ENCODE results near the gene ZNRF3.
"Not testable (repeated sequence)": the region's sequence is repeated elsewhere in the genome, so short reads cannot be mapped to it uniquely, and the experiment has no call there.

Gene ZNRF3

DNA sequence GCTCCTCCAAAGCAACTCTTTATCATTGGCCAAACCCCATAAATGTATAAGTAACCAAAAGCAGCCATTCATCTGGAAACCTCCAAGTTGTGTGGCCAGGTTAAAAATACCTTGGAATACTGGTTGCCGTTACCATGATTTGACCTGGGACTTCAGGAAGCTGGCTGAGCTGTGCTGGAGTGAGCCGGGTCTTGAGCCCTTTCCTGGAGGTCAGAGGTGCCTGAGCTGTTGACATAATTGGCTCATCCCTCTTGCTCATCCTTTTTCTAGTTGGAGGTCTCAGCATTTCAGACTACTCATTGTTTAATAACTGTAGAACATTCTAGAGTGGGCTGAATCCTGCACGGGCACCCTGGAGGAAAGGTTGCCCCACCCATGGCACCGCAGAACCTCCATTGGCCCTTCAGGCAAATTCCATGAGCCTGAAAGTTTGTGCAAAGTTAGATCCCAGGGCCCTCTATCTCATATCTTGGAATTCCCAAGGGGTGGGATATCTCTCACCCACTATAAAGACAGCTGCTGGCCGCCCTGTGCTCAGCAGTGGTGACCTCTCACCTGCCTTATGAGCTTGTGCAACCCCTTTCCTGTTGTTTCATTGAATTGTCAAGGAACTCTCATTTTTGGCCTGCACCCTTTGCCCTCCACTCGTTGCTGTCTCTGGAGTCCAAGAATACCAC is 101.2 kb downstream of the ZNRF3 start:
- DNase-seq (ENCODE audit: low read depth) = no peak

DNA sequence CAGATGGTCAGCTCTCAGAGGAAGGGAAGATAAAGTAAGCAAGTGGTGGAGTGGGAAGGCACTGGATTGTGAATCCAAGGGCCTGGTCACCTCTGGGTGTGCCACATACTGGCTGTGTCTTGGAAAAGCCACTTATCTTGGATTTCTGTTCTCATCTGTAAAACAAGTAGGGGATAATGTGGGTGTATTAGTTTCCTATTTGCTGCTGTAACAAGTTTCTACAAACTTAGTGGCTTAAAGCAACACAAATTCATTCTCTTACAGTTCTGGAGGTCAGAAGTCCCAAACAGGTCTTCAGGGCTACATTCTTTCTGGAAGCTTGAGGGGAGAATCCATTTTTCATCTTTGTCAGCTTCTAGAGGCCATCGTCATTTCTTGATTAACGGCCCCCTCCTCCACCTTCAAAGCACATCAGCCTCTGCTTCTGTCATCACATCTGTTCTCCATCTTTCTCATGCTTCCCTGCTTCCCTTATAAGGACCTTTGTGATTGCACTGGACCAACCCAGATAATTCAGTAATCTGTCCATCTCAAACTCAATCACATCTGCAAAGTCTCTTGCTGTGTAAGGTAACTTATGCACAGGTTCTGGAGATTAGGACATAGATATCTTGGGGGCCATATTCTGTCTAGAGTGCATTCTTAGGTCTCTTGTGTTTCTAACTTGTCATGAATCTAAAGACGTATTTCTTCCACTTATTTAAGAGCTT is 102.4 kb downstream of the ZNRF3 start:
- no peak for DNase-seq (ENCODE audit: low read depth)

DNA sequence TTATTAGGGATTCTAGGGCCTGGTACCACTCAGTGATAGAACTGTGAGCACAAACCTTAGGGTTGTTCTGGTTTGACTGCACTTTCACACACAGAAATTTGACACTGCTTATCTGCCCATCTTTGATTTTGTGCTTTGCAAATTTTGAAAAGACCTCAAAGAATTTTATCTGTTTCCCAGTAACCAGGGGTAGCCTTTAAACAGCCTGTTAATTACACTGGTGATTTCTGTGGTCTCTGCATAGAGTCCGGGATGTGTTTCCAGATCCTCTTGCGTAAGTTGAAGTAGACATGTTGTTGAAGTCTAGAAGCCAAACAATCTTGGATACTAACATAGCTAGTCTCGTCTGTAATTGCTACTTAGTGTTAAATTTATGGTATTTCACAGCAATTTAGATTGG is 103.0 kb downstream of the ZNRF3 start:
- DNase-seq (ENCODE audit: low read depth) = no peak

DNA sequence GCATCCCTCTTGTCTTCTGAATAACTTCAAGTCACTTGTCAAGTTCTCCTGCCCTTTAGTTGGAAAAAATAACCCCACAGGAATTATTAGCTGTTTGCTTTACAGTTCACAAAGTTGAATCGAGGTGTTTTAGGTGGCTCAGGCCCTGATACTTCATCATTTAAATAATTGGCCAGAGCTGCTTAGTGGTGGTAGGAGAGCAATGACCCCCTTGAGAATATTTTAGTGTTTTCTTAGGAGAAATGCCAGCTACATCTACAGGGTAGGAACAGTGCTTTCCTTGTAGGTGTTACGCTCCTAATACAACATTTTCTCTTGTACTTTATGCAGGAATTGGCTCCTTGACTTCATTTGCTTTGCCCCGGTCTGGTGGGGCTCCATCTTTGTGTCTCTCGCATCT is 105.1 kb downstream of the ZNRF3 start:
- DNase-seq (ENCODE audit: low read depth) = no peak

DNA sequence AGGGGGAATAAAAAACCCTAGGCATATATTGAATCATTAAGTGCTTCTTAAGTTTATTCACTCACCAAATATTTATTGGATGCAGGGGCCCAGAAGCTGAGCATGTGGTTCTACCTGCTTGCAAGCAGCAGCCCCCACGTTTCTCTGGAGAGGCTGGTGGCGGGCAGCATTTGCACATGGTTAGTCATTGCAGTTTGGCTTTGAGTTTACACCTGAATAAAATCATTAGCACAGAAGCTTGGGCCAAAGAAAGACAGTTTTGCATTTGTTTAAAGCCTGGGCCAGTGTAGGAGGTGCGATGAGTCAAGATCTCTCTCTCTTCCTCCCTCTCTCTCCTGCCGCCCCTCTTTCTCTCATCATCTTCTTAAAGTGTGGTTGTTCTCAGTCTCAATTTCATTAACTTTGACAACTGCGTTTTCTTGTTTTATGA is 105.7 kb downstream of the ZNRF3 start:
- DNase-seq (ENCODE audit: low read depth) = no peak

DNA sequence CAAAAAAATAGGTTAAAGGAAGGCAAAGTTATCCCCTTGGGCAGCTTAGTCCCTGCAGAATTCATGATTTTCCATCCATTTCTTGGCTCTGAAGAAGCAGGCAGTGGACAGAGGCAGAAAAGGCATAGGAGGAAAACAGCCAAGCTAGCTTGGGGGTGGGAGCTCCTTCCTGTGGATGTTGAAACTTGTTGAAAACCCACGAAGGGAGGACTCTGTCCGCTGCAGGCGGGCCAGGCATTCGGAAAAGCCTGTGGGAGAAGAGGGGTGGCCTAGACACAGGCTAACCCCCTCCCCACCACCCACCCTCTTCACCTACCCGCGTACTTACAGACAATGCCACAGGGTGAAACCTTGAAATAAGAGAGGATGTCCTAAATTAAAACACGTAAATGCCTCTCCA is 106.1 kb downstream of the ZNRF3 start:
- DNase-seq (ENCODE audit: low read depth) = no peak

DNA sequence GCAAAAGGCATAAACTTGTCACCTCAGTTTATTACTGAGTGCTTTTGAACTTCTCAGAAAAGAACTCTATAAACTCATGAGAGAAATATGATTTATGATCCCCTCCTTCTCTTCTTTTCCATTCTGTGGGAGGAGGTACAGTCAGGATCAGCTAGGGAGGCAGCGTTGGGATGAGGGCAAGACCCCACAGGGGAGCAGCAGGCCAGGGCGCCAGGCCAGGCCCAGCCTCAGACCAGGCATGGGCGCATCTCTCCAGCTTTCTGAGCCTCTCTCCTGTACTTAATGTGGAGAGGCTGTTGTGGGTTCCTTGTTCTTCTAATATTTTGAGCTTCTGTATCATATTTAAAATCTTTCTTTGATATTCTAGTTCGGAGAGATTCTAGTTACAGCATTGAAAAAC is 106.5 kb downstream of the ZNRF3 start:
- no peak for DNase-seq (ENCODE audit: low read depth)

DNA sequence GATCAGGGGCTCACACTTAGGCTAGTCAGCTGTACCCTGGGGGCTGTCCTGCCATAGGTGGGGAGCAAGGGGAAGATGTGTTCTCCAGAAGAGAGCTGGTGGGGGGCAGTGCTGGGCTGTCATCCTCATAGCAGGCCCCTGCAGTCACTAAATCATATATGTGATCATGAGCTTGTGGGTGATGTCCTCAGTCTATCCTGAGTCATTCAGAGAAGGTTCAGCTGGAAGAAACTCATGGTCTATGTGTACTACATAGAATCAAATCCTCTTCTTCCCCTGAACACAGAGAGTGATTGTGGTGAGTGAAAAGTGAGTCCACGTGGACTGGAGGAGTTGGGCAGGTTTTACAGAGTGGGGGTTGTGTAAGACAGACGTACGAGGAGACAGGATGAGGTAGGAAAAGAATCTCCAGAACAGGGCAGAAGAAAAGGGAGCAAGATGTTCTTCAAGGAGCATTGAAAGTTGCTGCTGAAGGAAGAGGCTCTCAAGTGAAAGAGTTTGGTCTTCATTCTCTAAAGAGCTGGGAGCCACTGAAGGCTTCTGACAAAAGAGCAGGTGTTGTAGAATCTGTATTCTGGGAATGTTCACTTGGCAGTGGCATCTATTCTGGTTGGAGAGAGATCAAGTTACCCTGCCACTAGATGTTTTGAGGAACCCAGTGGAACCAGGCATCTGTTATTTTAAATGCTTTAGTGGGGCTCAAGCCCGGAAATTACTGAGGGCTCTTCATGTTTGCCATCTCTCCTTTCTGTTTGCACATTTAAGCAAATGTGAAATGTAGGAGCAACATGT is 109.4 kb downstream of the ZNRF3 start:
- DNase-seq (ENCODE audit: low read depth) = no peak

DNA sequence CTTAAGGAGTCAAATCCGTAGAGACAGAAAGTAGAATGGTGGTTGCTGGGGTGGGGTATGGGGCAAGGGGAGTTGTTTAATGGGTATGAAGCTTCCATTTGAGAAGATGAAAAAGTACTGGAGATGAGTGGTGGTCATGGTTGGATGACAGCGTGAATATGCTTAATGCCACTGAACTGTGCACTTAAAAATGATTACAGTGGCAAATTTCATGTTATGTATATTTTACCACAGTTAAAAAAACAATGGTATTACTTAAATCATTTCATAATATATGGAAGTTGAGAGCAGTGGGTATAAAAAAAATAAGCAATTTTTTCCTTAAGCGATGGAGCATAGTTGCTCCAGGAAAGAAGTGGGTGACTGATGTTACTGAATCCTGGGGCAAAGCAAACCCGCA is 111.2 kb downstream of the ZNRF3 start:
- no peak for DNase-seq (ENCODE audit: low read depth)

DNA sequence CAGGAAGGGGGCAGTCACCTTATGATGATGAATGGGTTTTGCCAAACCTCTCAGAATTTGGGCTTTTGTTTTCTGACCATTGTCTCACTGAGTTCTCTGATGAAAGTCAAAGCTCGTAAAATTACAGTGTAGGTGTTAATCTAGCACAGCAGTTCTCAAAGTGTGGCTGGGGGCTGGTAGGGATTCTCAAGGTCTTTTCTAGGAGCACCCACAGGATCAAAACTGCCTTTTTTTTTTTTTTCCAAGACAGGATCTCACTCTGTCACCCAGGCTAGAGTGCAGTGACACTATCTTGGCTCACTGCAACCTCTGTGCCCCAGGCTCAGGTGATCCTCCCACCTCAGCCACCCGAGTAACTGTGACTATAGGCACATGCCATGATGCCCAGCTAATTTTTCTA is 112.2 kb downstream of the ZNRF3 start:
- no peak for DNase-seq (ENCODE audit: low read depth)

DNA sequence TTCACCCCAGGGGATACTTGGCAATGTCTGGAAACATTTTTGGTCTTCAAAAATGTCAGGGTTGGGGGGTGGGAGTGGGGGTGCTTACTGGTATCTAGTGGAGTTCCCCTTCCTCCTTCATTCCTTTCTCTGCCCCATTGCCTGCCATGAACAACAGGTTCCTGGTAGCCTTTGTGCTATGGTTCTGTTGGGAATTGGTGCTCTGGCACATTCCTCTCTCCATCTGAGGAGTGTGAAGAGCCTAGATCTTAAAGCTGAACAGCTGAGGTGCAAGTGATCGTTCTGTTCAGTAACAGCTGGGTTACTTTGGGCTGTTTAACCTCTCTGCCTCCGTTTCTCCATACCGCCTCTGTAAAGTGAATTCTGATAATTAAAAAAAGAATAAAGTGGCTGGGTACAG is 114.0 kb downstream of the ZNRF3 start:
- DNase-seq (ENCODE audit: low read depth) = no peak

DNA sequence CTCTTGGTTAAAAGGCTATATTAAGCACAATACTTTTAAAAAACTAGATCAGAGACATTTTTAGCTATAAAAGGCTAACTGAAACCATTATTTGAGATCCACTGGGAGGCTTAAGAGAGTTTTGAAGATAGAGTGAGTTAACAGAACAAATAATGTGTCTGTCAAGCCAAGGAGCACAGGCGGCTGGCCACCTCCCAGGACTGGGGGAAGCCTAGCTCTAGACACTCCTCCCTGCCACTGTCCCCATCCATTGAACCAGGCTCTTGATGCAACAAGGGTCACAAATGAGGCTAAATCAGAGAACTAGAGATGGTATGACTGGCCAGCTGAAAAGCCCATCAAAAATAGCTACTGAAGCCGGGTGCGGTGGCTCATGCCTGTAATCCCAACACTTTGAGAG is 115.3 kb downstream of the ZNRF3 start:
- DNase-seq (ENCODE audit: low read depth) = no peak

DNA sequence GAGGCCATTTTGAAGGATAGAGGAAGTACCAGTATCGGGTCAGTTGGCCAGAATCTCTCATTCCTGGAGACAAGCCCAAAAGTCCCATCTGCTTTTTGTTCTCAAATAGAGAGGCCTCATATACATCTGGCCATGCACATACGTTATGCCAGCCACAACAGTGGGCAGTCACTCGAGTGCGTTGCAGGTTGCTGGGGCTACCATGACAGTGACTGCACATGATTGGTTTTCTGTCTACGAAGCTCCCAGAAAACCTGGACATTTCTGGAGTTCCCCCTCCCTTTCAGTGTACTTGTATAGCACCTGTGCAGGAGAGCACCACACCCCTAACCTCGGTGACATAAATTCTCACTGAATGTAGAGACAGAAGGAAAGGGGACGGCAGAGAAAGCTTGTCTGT is 116.1 kb downstream of the ZNRF3 start:
- no peak for DNase-seq (ENCODE audit: low read depth)

DNA sequence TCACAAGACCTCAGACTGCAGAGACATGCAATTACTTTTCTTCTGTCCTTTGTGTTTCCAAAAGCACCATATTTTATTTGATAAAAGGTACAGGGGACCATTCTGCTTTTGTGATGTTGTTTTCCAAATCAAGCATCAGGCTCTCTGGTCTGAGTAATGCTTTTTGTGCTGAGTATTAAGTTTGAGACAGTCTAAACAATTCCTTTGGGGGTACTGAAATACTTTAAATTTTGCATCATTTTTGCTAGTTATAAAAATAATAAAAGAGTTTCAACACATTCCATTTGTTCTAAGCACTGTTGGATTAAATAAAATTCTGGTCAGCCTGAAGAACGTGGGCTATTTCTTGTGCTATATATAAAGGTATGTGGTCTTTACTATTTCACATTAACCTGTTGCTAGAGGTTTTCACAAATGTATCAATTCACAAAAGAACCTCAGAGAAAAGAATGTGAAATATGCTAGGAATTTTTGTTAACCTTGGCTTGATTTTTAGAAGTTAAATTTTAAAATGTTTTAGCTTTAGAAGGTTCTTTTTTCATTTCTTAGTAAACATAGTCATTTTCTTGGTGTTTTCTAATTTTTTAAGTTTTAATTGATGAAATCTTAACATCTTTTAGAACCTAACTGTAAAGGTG is 116.7 kb downstream of the ZNRF3 start:
- DNase-seq (ENCODE audit: low read depth) = no peak

DNA sequence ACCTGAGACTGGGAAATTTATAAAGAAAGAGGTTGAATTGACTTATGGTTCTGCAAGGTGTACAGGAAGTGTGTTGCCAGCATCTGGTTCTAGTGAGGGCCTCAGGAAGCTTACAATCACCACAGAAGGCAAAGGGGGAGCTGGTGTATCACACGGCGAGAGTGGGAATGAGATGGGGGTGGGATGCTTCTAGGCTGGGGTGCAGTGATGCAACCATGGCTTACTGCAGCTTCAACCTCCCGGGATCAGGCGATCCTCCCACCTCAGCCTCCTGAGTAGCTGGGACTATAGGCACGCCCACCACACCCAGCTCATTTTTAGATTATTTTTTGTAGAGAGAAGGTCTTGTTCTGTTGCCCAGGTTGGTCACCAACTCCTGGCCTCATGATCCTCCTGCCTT is 117.3 kb downstream of the ZNRF3 start:
- DNase-seq (ENCODE audit: low read depth) = no peak

DNA sequence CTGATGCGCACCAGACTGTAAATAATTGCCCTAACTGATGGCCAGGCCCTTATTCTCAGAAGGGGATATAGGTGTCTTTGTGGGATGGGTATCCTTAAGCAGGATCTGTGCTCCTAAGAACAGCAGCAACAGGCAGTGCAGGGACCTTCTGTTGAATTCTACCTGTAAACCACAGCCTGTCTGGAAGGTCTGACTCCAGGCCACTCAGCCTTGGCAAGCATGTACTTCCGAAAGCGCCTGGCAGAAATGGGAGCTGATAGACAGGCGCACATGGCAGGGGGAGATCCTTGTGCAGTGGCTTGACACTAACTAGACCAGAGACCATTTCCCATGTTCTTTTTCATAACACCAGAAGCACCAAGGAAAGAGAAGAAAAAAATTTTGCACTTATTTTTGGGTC is 119.2 kb downstream of the ZNRF3 start:
- DNase-seq (ENCODE audit: low read depth) = no peak

DNA sequence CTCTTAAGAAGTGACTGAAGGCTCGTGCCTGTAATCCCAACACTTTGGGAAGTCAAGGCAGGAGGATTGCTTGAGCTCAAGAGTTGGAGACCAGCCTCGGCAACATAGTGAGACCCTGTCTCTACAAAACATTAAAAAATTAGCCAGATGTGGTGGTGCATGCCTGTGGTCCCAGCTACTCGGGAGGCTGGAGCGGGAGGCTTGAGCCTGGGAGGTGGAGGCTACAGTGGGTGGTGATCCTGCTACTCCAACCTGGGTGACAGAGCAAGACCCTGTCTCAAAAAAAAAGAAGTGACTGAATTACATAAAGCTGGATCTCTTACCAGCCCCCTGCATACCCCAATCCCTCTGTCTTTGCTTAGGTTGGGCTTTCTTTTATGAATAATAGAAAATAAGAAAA is 120.2 kb downstream of the ZNRF3 start:
- DNase-seq (ENCODE audit: low read depth) = no peak

DNA sequence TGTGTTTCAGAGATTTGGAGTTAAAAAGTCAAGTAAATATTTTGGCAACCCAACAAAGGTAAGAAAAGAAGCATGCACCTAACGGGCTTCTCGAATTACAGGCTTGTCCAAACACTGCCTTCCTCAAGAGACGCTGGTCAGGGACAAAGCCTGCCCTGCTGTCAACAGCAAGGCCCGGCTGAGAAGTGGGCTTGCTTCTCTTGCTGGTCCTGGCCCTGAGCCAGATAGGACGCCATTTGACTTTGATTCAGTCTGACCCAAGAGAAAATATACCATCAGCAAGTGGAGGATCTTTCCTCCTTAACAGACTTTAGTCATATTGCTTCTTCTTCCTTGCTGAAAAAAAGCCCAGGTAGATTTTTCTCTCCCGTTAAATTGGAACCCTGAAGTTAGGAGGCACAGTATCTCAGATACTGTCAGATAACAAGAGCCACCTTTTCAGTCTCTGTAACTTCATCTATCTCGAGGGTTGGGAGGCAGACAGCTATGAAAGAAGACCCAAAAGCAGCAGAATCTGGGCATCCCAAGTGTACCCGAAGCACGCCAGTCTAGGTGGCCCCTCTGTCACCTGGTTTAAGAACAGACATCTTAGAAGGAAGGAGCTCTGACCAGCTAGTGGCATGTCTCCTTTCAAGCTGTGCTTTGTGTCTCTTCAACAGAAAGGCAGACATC is 120.7 kb downstream of the ZNRF3 start:
- no peak for DNase-seq (ENCODE audit: low read depth)

DNA sequence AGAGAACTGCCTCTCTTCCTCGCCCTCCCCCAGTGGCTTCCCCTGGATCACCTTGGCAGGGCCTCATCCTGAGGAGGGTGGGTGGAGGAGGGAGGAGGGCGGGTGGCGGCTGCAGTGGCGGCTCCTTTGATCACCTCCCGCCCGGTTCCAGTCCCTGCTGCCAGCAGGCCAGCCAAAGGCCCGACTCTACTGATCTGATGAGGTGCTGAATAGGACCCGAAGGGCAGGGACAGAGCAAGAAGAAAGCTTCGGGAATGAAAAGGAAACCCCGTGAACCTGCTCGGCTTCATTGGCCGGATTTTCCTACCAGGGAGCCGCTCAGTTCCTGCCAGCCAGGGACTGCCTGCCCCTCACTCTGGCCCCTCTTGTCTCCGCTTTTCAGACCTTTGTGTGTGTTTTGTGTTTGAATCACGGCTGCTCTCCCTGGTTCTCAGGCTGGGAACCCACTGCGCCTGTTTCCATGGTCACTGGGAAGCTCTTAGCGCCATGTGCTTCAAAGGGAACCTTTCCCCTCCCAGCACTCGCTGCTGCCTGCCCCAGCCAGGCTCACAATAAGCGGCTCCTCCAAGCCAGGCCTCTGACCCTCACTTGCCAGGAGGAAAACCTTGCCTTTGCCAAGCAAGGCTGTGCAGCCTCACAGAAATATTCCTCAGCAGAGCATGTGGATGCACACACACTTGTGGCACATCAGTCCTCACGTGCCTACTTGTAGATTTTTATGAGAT is 121.4 kb downstream of the ZNRF3 start:
- DNase-seq (ENCODE audit: low read depth) = no peak

DNA sequence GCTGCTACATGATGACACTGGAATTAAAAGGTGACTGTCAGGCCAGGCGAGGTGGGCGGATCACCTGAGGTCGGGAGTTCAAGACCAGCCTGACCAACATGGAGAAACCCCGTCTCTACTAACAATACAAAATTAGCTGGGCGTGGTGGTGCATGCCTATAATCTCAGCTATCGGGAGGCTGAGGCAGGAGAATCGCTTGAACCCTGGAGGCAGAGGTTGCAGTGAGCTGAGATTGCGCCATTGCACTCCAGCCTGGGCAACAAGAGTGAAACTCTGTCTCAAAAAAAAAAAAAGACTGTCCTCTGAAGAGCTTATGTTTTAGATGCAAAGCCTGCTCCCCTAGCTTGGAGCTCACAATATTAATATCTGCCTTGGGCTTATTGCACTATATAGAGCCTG is 122.4 kb downstream of the ZNRF3 start:
- DNase-seq (ENCODE audit: low read depth) = not testable (repeated sequence)

DNA sequence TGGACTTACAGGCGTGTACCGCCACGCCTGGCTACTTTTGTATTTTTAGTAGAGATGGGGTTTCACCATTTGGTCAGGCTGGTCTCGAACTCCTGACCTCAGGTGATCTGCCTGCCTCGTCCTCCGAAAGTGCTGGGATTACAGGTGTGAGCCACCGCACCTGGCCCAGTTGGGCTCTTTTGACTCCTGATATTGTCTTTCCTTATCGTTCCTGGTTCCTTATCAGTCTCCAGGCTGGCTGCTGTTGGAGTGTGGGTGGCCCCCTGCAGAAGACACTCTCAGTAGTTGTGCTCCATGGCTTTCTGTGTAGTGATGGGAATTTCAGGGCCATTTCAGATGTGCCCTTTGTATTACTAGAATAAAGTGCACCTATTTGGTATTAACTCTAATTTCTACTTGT is 123.0 kb downstream of the ZNRF3 start:
- DNase-seq (ENCODE audit: low read depth) = no peak

DNA sequence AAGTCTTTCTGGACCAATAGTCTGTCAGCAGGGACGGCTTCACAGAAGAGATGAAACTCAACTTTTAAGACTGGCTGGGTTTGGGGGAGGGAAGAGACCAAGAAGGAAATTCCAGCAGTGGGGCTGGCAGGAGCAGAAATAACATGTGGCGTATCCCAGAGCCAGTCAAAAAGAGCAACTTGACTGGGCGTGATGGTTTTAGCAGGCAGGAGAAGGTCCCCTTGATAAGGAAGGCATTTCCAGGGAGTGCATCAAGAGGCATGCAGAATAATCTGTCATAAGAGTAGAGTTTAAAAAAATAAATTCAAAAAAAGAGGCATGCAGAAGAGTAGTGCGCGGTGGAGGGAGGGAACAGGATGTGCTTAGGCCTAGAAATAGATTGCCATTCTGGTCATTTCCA is 125.8 kb downstream of the ZNRF3 start:
- no peak for DNase-seq (ENCODE audit: low read depth)
